COLO668 (cell line): ENCODE measurements around the gene EPHA2.

Experiments
- DNase-seq: peaks from one replicate; lab custom pipeline; 2025; ENCODE audit not compliant: unreplicated experiment; lab: John Stamatoyannopoulos, UW

EPHA2 gene

DNA sequence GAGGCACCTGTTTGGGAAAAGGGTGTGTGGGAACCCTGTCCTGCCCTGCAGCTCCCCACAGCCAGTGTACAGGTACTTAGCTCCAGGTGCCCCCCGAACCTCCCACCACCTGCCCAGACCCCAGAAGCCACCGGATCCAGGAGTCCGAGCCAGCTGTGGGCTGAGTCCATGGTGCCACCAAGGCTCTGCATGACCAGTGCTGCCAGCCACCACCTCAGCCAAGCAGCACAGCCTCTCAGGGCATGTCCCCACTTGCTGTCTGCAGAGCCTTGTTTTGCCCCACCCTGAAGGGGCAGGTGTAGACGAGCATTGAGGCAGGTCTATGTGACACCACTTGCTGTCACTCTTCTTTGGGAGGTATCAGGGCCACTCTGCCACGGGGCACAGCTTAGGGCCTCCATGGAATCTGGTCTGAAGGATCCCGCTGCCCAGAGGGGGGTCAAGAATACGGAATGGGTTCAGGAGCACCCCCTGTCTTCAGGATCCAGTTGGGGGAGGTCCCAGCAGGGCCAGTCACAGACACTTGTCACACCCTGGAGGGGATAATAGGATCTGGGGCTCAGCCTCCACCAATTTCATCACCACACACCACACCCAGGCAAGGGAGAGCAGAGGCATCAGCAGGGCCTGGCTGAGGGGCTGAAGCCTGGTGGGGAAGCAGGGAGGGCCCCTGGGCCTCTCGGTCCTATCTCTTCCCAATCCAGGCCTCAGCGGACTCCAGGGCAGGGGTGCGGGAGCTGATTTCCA, 28.9 kb upstream of the EPHA2 start:
- no peak for DNase-seq

DNA sequence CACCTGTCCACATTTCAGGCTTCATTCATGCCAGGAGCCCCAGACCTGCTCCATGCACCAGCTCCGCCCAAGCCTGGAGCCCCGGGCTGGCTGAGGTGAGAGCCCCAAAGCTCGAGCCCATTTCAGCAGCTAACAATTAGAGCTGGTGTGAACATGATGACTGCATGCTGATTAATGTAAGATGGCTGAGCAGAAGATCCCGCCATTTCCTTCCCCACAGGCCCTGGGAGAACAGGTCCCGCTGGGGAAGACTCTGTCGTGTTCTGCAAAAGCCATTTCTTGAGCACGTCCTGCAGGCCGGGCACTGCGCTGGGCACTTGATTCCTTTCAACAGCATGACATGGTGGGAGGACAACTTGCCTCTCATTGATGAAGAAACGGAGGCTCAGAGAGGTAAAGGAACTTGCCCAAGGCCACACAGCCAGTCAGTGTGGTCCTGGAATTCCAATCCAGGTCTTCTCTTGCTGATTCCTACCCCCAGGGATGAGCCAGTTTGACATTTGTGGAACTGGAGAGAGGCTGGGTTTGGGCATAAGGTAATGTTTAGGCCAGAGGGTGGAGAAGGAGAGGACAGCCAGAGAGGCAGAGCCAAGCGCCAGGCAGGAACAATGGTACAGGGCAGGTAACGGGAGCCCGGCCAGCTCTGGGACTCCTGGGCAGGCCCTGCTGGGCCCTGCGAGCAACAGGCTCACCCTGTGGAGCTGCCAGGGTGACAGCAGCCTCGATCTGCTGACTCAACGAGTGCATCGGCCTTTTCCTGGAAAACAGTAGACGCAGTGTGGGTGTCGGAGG, 28.1 kb upstream of the EPHA2 start:
- no peak for DNase-seq

DNA sequence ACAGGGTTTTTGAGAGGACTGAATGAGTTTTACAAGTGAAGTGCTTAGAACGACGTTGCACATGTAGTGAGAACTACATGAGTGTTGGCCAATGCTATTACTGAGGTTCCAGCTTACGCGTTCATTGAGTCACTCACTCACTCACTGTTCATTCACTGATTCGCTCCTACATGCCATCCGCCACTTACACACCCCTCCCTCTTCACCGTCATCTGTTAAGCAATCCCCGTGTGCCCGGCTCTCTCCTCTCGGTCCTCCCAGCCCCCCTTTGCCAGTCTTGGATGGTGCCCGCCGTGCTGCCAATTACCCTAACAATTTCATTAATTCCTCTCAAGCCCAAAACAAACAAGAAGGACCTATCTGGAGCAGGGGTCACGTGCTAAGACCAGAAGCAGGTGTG, 27.3 kb upstream of the EPHA2 start:
- no peak for DNase-seq

DNA sequence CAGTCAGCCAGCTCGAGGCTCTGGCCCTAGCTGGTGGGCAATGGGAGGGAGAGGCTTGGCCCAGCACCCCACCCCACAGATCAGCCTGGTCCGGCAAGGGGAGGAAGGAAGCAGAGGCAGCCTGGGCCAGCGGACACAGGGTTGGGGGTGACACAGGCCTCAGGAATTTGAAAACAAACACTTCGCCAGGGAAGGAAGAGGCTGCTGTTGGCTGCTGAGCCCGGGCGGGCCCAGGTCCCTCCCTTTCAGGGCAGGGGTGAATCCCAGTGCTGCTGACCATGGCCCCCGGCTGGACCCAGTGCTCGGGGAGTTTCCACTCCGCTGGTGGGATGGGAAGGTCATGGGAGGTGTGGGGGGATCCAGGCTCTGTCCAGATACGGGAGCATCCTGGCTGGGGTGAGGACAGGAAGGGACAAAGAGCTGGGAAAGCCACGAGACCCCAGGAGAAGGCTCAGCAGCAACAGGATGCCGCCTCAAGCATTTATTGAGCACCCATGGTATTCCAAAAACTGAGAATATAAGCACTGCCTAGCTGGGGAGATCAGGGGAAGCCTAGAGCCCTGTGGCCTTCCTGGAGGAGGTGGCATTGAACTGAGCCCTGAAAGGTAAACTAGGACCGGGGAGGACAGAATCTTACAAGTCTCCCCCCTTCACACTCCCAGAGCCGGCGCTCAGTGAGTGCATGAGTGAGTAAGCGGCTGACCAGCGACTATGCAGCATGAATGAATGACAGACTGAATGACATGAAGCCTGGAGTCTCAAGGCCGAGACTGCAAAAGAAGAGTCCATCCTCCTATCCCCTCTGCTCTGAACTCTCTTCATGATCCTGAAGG, 26.2 kb upstream of the EPHA2 start:
- peak; percentile 34 for DNase-seq

DNA sequence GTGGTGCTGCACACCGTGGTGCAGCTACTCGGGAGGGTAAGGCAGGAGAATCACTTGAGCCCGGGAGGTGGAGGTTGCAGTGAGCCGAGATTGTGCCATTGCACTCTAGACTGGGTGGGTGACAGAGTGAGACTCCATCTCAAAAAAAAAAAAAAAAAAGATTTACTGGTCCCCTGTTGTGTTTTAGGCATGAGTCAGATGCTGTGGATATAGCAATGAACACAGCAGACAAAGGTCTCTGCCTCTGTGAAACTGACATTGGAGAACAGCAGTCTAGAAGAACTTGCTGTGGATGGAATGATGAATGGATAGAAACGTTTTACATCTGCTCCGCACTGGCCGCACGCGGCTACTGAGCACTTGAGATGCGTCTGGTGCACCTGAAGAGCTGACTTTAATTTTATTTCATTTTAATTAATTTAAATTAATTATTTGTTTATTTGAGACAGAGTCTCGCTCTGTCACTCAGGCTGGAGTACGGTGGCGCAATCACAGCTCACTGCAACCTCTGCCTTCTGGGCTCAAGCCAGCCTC, 24.5 kb upstream of the EPHA2 start:
- DNase-seq = no peak

DNA sequence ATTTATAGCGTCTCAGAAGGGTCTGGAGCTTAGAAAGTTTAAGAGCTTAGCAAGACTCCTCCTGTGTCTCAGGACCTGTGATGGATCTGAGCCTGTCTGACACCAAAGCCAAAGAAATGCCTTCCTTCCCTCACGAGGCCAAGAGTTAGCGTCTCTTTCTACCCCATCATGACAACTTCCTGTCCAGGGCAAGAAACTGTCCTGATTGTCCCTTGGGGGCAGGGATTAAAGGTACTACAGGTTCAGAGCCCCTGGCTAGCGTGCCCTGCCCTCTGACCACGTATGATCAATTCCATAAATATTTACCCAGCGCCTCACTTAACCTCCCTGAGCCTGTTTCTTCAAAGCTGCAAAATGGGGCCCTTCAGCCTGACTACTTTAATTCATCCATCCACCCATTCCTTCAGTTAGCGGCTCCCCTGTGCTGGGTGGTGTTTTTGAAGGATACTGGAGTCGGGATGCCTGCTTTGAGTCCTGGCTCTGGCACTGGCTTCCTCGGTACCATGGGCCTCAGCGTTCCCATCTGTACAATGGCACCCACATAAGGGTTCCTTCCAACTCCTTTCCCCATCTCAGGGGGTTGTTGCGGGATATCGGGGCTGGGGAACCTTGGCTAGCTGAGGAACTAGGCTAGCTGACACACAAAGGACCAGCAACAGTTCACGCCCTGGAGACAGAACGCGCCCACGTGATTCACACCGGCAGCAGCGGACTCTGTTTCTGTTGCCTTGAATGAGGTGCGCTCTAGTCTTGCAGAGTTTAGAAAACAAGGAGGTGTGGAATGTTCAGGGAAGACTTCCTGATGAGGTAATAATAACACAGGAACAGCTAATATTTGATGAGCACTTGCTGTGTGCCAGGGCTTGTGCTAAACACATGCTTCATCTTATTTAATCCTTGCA, 23.0 kb upstream of the EPHA2 start:
- DNase-seq = no peak

DNA sequence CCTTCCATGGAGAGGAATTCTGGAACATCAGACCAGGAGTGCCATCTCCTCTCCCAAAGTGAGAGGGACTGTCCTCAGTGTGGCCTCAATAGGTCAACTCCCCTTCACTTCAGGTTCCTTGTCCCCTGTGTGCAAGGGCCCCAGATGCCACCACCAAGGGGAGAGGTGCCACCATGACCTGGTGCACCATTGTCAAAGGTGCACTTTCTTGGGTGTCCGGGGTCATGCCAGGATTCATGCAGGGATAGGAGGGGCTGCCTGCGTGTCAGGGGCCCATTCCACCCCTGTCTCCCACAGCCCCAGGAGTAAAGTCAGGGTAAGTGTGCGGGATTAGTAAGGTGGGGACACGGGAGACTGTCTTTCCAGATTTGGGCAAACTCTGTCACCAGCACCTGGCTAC, 21.4 kb upstream of the EPHA2 start:
- no peak for DNase-seq

DNA sequence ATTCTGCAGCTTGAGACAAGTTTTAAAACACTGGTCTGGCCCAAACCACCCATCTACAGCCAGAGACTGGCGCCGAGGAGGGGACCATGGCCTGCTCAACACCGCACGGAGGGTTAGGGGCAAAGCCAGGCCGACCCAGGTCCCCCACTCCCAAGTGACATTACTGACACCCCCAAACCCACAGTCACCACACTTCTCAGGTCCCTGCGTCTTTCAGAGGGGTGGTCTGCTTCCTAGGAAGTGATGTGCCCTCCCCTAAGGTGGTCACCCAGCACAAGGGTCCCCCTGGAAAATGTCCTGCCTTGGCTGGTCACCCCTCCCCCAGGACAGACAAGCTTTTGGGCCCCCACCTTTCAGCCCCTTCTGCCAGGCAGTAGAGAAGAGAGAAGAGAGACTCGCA, 20.8 kb upstream of the EPHA2 start:
- DNase-seq = no peak

DNA sequence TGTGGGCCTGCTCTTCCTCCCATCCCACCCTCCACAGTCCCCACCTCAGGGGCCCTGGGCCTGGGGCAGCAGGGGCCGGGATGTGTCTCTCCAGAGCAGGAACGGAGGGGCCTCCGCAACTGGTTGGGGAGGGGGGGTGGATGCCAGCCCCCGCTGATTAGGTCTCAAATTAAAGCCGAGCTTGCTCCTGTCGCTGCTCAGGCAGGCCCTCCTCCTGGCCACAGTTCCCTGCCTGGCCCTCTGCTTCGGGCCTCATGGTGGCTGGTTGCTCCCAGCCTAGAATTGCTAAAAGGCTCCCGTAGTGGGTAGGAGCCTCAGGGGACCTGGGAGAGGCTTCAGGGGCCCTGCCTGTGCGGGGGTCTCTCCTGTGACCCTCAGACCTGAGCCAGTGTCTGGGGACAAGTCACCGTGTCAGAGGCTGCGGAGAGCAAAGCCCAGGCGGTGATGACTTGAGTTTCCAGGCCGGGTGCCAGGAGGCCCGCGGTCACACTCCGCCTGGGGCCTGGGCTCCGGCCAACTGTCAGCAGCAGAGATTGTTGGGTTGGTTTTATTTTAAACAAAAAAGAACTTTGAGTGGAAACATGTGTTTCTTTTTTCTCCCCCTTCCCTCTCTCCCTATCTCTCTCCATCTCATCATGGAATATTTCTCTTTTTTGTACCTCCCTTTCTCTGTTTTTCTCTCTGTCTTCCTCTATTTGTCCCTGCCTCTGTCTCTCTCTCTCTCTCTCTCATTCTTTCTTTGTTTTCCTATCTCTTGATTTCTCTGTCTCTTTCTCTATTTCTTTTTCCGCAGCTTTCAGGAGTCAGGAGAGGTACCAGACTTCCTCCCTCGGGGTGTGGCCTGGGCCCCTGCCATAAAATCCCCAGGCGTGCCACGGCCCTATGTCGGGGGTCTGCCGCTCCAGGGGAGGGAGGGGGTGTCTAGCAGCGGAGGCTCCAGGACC, 20.0 kb upstream of the EPHA2 start:
- DNase-seq = no peak

DNA sequence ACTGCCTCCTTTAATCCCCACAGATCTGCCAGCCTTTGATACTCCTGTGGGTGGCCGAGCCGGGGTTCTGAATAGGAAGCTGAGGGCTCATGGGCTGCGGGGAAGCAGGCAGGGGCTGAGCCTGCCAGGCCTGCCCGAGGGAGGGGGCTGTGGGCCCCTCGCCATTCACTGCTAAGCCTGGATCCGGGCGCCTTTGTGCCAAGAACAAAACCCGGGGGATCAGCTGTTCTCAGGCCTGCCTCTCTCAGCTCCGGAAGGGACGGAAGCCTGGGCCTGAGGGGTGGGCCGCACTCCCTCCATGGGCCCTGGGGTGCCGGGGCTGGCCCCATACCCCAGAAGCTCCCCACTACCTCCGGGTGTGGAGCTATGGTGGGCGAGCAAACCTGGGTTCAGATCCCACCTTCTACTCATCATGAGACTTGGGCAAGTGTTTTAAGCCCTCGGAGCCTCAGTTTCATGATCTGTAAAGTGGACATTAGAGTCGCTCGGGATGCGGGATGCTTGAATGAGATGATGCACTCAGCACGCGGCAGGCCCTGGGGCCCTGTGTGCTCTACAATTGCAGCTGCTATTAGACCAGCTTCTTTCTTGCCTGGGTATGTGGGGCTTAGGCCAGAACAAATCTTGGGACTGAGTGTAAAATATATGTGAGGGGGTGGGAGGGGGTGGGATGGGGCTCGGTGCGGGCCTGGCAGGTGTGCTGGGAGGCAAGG, 19.2 kb upstream of the EPHA2 start:
- no peak for DNase-seq

DNA sequence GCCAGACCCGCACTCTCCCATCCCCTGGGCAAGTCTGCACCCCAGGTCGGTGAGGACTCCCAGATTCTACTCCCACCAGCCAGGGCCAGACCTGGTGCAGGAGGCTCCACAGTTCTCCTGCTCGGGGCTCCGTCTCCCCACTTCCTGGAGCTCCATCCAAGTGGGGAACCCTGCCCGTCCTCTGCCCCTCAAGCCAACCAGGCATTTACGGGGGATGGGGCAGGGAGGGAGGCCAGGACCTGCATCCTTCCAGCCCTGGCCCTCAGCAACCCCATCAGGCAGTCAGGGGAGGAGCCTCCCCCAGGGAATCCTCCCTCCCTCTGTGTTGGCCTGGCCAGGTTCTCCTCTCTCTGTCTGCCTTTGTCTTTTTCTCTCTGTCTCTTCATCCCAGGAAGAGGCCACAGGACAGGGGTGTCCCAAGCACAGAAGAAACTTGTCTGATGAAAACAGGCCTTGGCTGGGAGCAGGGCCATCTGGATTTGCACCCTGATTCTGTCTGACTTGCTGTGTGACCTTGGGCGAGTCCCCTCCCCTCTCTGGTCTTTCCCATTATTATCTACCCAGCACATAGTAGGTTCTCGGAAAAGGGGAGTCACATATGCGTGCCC, 18.5 kb upstream of the EPHA2 start:
- DNase-seq = no peak

DNA sequence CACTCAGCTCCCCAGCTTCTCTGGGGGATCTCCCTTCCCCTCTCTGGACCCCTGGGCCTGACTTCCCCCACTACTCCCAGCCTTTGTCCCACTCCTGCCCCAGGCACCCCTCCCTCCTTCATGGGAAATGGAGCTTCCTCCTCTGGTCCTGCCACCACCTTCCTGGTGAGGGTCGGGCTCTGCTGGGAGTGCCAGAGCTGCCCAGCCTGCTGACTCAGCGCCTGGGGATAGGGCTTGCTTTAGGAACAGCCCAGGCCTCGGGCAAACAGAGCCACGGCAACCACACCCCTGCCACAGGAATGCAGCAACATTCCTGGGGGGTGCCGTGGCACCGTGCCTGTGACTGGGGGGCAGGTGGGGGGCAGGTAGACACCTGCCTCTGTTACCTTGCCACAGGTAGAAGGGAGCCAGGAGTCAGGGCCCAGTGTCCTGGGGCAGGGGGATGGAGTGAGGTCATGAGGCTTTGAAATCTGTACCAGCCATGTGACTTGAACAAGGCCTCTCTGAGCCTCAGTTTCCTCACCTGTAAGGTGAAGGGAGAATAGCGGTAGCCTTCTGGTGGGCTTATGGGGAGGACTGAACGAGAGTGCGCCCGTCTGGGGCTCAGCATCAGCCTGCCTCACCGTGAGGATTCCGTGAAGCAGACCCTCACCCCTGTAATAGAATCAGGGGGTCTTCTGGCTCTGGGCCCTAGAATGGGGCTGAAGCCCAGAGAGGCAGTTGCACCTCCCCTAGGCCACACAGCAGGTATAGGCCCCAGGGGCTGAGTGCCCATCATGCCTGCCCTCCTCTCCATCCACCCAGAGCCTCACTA, 17.8 kb upstream of the EPHA2 start:
- DNase-seq = no peak

DNA sequence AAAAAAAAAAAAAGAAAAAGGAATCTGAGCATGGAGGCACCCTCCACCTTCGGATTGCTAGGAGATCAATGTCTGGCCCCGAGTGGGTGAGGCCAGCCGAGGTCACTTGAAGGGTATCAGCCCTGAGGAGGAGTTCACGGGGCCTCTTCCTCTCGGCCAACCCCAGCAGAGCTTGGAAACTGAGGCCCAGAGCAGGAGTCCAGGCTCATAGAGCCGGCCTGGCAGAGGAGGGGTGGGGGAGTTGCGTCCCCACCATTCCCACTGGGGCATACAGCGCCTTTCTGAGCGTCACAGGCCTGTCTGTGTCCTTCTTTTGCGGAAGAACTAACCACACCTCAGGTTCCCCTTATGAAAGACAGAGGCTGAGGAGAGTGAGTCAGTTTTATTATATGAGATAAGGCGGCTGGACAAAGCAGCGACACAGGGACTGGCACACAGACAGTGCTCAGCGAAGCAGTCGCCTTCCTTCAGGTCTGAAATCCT, 17.1 kb upstream of the EPHA2 start:
- no peak for DNase-seq

DNA sequence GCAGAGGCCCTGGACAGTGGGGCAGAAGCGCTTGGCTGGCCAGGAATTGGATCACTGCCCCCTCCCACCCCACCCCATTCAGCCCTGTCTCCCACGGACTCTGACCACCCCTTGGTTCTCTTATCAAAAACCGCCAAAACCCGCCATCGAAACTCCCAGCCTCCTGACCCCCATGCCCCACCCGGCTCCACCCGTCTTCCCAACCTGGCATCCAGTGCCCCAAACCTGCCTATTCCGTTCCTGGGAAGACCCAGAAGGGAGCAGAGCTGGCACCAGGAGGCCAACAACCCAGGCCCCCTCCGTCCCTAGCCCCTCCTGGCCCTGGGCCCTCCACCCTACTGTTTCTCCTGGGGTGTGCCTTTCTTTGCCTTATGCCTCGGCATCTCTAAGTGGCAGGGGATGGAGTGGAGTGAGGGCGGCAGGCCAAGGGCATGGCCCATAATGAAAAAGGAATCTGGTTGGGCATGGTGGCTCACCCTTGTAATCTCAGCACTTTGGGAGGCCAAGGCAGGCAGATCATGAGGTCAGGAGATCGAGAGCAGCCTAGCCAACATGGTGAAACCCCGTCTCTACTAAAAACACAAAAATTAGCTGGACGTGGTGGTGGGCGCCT, 16.5 kb upstream of the EPHA2 start:
- no peak for DNase-seq

DNA sequence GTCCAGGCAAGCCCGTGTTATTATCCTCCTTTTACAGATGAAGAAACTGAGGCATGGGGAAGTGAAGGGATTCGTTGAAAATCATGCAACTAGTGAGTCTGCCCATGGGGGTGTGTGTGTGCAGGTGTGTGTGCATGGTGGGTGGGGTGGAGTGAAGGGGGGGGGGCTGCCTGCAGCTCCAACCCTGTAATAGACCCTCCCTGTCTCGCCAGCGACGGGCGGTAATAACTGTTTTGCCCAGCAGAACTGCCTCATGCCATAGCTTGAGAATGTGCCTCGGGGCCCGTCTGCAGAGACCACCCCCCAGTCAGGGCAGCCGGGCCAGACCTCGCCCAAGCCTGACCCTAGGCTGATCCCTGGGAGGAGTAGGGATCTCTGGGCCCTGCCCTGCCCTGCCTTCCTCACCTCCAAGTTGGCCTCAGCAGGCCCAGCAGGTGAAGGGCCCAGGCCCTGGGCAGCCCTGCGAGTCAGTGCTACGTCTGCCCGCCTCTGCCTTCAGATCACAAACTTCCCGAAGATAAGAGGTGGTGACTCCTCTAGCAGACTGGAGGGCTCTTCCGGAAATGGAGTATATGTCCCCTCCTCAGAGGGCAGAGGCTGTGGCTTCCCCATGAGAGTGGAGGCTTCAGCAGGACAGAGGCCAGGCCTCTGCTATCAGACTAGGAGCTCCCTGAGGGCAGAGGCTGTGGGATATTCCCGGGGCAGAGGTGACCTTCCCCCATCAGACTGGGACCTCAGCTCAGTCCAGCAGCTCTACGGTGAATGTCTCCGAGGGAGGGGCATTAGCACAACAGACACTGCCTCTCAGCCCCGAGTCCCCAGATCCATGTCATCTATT, 15.7 kb upstream of the EPHA2 start:
- DNase-seq = no peak

DNA sequence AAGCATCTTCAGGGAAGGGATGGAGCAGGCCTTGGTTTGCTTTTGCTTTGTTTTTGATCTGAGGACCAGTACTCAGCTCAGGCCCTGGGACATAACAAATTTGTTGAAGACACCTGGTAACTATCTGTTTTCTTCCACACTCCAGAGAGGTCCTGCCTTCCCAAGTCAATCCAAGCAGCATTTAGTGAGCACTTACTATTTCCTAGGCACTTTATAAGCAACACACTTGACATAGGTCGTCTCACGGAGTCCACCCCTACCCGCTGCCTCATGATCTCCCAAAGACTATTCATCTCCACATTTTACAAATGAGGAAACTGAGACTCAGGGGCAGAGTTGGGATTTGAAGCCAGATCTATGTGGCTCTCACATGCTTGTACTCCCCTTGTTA, 14.4 kb upstream of the EPHA2 start:
- no peak for DNase-seq
